ENCODE results near the gene MAP1B. TPM values are rescaled to one million over a fixed set of nuclear protein-coding genes. Genes with fewer than 3 reads are reported as not detected.

The MAP1B gene
- 19.0 and 19.2 TPM in 2 replicates for total RNA-seq (2014; rRNA removed; shearing (Covaris generic))

DNA sequence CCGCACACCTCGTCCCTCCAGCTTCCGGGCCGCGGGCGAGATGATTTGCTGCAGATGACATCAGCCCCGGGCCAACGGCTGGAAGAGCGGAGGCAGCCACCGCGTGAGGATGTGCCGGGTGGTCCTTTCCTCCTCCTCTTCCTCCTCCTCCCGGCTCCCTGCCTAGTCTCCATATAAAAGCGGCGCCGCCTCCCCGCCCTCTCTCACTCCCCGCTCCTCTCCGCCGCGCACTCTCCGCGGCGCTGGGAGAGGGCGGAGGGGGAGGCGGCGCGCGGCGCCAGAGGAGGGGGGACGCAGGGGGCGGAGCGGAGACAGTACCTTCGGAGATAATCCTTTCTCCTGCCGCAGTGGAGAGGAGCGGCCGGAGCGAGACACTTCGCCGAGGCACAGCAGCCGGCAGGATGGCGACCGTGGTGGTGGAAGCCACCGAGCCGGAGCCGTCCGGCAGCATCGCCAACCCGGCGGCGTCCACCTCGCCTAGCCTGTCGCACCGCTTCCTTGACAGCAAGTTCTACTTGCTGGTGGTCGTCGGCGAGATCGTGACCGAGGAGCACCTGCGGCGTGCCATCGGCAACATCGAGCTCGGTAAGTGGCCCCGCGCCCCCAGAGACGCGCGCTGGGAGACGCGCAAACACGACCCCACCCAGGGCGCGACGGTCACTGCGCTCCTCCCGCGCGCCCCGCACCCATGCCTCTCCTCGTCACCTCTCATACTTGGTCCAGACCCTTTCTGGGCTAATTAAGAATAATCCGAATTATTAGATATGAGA lies at the start of gene MAP1B:
Gene MAP1B (plus strand): TSS at position 345 of the 770 bp plus-strand sequence. CDS start 57 bp downstream, at position 402.
- H3K4me1 ChIP-seq: peaks cover 3% of the 10 kb centered on the region; the same call in 1 of the 2 replicates
- H3K4me3 ChIP-seq: peak within 1 kb of the TSS; percentile 68
- H3K27ac ChIP-seq: peak within 1 kb of the TSS; percentile 6; the same call in 1 of the 2 replicates
- H3K36me3 ChIP-seq: no peaks in the 10 kb centered on the region
- H3K9me3 ChIP-seq (replicated peaks): 0 out of 2 replicates have a peak, but pooled peaks cover 5% of the 10 kb centered on the region
- H3K27me3 ChIP-seq: no peaks in the 10 kb centered on the region
- DNase-seq: peak; percentile 68 to 69

DNA sequence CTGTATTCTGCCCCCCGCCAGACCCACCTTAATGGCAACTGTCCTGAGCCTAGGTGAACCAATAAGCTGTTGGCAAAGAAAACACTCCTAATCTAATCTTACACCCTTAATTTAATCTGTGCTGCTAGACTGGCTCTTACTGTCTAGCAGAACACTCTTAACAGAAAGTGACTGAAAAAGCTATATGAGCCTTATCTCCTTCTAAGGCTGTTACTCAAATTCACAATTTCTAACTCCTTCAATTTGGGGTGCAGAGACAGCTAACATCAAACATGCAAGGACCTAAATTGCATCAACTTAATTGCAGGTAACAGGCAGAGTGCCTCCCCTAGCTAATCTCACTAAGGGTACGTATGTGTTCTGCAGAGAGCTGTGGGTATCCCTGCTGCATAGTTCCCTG lies 49.5 kb upstream of the MAP1B start:
- no peaks in the 10 kb centered on the region for H3K36me3 ChIP-seq
- H3K27ac ChIP-seq: no peak overlapping the region
- H3K27me3 ChIP-seq: no peaks in the 10 kb centered on the region
- H3K9me3 ChIP-seq (replicated peaks): 0 out of 2 replicates have a peak, but pooled peaks cover 2% of the 10 kb centered on the region
- H3K4me3 ChIP-seq: no peak overlapping the region
- H3K4me1 ChIP-seq: no peaks in the 10 kb centered on the region
- DNase-seq: no peak

GRCh38 chr5:72063219-72063819 lies 44.0 kb upstream of the MAP1B start:
- Histone ChIP-seq H3K4me3 (no peak overlapping the region), H3K27me3 (no peaks in the 10 kb centered on the region), H3K9me3 (replicated peaks) (0 out of 2 replicates have a peak, but pooled peaks cover 4% of the 10 kb centered on the region), H3K27ac (no peak overlapping the region), H3K36me3 (no peaks in the 10 kb centered on the region), H3K4me1 (no peaks in the 10 kb centered on the region)
- DNase-seq: peak; percentile 54 to 80

DNA sequence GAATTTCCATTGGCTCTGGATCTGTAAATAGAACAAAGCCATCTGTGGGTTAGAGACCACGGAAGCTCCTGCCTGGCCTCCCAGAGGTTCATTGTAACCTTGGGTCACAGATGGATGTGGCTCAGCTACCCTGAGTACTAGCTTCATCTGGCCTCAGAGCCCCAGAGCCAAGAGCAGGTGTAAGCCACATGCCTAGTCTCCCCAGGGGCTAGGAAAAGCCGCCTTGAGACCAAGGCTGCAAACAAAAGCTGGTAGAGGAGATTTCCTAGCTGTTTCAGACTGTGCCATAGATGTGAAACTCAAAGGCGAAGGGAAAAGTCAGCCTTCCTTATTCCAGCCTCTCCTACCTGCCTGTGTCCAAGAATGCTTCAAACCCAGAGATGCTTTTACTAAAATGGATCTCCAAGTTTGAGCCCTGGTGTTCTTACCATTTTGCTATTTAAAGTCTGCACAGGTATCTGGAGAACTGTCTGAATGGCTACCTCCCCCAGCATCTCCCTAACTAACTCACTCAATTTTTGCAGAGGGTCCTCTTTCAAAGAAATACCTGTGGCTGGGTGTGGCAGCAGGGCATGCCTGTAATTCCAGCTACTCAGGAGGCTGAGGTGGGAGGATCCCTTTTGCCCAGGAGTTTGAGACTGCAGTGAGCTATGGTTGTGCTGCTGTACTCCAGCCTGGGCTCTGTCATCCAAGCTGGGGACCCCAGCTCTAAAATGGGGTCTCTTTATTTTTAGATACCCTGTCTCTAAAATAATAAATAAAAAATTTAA lies 42.3 kb upstream of the MAP1B start:
- Histone ChIP-seq H3K27ac (no peak overlapping the region), H3K4me3 (no peak overlapping the region), H3K4me1 (no peaks in the 10 kb centered on the region), H3K36me3 (no peaks in the 10 kb centered on the region), H3K27me3 (no peaks in the 10 kb centered on the region), H3K9me3 (replicated peaks) (0 out of 2 replicates have a peak, but pooled peaks cover 4% of the 10 kb centered on the region)
- DNase-seq: no peak

DNA sequence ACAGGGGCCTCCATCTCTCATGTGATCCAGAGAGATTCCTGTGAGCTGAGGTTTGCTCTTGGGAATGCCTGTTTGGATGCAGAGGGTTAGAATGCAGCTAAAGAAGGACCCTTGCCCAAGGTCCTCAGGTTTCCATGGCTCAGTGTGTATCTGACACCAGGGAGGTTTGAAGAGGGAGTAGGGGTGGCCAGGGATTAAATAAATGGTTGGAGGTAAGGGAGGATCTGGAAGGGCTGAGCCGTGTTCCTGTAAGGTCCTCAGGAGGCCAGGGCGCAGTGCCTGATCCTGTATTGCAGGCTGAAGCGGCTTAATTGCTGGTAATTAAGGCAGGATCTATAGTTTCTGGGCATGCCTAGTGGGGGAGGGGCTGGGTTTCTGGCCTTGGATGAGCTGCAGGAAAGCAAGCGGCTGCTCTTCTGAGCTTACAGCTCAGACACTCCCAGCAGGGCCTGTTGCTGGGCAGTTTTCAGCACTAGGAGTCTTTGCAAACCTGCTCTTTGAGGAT lies 41.5 kb upstream of the MAP1B start:
- Histone ChIP-seq H3K9me3 (replicated peaks) (0 out of 2 replicates have a peak, but pooled peaks cover 4% of the 10 kb centered on the region), H3K4me3 (no peak overlapping the region), H3K27me3 (0 out of 2 replicates have a peak, but pooled peaks cover 3% of the 10 kb centered on the region), H3K36me3 (no peaks in the 10 kb centered on the region), H3K27ac (no peak overlapping the region), H3K4me1 (no peaks in the 10 kb centered on the region)
- DNase-seq: no peak

DNA sequence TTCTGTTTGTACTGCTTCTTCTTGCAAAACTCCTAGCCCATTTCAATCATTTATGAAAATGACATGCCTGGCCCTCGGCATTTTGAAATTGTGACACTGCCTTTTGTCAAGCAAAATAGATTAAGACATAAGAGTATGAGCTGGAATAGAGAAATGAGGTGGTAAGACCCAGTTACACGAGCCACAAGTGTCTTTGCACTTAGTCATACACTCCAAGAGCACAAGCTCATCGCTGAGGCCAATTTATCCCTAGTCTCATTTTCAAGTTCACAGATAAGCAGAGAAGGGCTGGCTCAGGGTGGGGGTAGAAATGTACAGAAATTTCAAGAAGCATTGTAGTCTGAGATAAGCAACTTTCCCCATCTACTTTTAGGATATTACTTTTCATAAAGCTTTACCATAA lies 40.6 kb upstream of the MAP1B start:
- Histone ChIP-seq H3K36me3 (no peaks in the 10 kb centered on the region), H3K9me3 (replicated peaks) (0 out of 2 replicates have a peak, but pooled peaks cover 4% of the 10 kb centered on the region), H3K27me3 (0 out of 2 replicates have a peak, but pooled peaks cover 3% of the 10 kb centered on the region), H3K4me3 (no peak overlapping the region), H3K4me1 (no peaks in the 10 kb centered on the region), H3K27ac (no peak overlapping the region)
- no peak for DNase-seq

DNA sequence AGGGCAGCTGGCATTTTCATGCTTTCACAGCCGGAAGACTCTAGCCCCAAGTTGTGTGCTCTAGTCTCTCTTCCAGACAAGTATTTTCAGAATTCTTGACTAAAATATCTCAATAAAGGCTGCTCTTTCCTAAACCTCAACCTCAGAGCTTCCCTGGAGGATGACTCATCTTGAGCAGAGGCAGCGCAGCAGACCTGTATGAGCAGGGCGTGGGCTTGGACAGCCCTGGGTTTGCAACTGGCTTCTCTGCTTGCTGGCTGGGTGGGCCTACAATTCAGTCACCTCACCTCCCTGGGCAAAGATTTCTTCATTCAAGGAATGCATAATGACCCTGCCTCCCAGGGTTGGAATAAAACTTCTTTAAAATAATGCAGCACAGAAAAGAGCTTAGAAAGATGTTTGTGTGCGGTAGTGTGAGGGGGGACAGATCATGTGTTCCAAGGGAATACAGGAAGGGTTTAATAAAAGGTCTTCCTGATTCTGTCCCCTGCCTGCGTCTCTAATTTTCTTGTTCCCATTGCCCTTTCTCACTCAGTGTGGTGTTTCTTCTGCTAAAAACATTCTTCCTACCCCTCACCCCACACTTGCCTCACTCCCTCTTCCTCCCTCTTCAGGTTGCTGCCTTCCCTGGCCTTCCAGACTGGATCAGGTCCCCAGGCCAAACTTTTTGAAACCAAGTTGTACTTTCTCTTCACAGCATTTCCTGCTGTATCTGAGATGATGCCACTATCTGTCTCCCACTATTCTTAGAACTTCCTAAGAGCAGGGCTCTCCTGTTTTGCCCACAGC lies 39.4 kb upstream of the MAP1B start:
- Histone ChIP-seq H3K27ac (no peak overlapping the region), H3K4me3 (no peak overlapping the region), H3K36me3 (no peaks in the 10 kb centered on the region), H3K9me3 (replicated peaks) (0 out of 2 replicates have a peak, but pooled peaks cover 2% of the 10 kb centered on the region), H3K4me1 (no peaks in the 10 kb centered on the region), H3K27me3 (0 out of 2 replicates have a peak, but pooled peaks cover 3% of the 10 kb centered on the region)
- DNase-seq: peak; percentile 17 to 28

DNA sequence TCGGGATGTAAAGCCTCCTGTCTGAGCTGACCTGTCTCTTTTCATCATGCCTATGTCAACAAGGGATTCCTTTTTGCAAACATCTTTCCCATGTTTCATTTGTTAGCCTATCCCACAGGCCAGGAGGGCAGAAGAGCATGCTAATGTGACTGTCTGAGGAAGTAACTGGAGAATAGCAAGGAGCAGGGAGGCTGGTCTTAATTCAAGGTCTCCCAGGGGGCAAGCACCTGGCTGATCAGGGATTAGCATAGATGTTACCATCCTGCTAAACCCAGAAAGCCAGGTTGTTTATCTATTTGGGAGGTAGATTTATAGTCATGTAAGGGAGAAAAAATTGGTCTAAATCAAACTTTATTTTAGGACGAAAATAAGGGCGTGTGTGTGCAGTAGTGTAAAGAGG lies 36.7 kb upstream of the MAP1B start:
- Histone ChIP-seq H3K27me3 (0 out of 2 replicates have a peak, but pooled peaks cover 3% of the 10 kb centered on the region), H3K4me1 (no peaks in the 10 kb centered on the region), H3K4me3 (no peak overlapping the region), H3K27ac (no peak overlapping the region), H3K9me3 (replicated peaks) (no peaks in the 10 kb centered on the region), H3K36me3 (no peaks in the 10 kb centered on the region)
- DNase-seq: no peak

DNA sequence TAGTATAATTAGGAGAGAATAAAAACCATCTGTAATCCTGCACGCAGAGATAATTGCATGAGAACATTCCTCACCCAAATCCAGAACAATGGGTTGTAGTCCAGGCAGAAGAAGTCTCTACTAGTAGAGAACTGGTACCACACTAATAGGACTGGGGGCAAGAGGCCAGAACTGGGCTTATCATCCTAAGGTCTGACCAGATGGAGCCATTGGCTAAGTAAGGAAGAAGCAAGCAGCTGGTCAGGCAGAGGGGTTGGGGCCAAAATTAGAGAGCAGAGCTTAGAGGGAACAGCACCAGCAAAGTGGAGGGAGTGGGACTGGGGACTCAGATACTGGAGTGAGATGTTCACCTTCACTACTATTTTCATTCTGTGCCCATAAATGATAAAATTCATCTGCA lies 35.4 kb upstream of the MAP1B start:
- Histone ChIP-seq H3K27me3 (0 out of 2 replicates have a peak, but pooled peaks cover 3% of the 10 kb centered on the region), H3K4me3 (no peak overlapping the region), H3K4me1 (no peaks in the 10 kb centered on the region), H3K9me3 (replicated peaks) (no peaks in the 10 kb centered on the region), H3K27ac (no peak overlapping the region), H3K36me3 (no peaks in the 10 kb centered on the region)
- no peak for DNase-seq

- H3K36me3 ChIP-seq: no peaks in the 10 kb centered on the region
- H3K27me3 ChIP-seq: 0 out of 2 replicates have a peak, but pooled peaks cover 3% of the 10 kb centered on the region
- H3K9me3 ChIP-seq (replicated peaks): no peaks in the 10 kb centered on the region
- H3K27ac ChIP-seq: no peak overlapping the region
- DNase-seq: no peak
- H3K4me1 ChIP-seq: no peaks in the 10 kb centered on the region
- no peak overlapping the region for H3K4me3 ChIP-seq
Observed at GRCh38 chr5:72074251-72074650, 33.0 kb upstream of the MAP1B start.

DNA sequence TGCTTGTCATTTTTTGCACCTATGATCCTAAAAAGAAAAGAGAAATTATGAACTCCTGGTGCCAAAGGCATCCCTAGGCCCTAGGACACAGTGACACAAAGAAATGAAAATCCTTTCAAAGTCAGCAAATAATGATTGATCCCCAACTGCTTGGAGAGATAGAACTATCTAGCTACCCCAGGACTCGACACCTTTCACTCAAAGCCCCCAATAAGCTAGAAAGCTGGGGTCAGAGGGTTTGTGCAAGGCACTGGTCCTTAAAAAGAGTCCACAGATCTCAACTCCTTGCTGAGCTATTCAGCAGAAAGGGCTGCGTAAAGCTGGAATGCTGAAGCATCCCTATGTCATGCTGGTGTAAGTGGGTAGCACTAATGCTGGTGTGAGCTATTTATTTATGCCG lies 31.8 kb upstream of the MAP1B start:
- DNase-seq: no peak
- Histone ChIP-seq H3K4me1 (no peaks in the 10 kb centered on the region), H3K27ac (no peak overlapping the region), H3K4me3 (no peak overlapping the region), H3K9me3 (replicated peaks) (no peaks in the 10 kb centered on the region), H3K36me3 (no peaks in the 10 kb centered on the region), H3K27me3 (no peaks in the 10 kb centered on the region)

- H3K27me3 ChIP-seq: no peaks in the 10 kb centered on the region
- no peaks in the 10 kb centered on the region for H3K4me1 ChIP-seq
- H3K4me3 ChIP-seq: no peak overlapping the region
- H3K9me3 ChIP-seq (replicated peaks): no peaks in the 10 kb centered on the region
- no peak overlapping the region for H3K27ac ChIP-seq
- no peaks in the 10 kb centered on the region for H3K36me3 ChIP-seq
- no peak for DNase-seq
Observed at GRCh38 chr5:72076621-72077300, 30.5 kb upstream of the MAP1B start.

DNA sequence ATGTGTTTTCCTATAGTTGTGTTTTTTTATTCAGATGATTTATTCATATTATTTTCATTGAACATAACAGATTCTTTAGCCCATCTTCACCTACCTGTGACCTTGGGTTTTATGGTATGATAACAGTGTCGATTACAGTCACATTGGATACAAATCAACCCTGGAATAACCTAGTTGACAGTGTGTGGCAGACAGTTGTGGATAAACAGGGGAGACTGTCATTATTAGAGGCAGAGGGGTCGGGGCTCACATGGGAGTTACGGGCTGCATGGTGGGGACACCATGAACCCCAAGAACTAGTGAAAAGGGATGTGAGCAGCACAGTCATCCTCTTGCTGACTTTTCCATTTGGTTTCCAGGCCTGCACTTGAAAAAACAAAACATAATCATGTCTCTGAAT lies 29.9 kb upstream of the MAP1B start:
- Histone ChIP-seq H3K9me3 (replicated peaks) (no peaks in the 10 kb centered on the region), H3K27me3 (no peaks in the 10 kb centered on the region), H3K36me3 (no peaks in the 10 kb centered on the region), H3K4me3 (no peak overlapping the region), H3K27ac (no peak overlapping the region), H3K4me1 (no peaks in the 10 kb centered on the region)
- DNase-seq: no peak

Measured in SJCRH30 (cell line).